Endodermal cell (in vitro differentiated cells): Measurements from ENCODE around the gene NEO1. TPM values are rescaled to one million over a fixed set of nuclear protein-coding genes. Genes with fewer than 3 reads are reported as not detected.

Experiments used
- DNase-seq: peaks from one replicate; pipeline ENCODE4 v3.0.0-alpha.2; 2017
- H3K27ac ChIP-seq: 2 replicates; pipeline ENCODE4 v1.5.1; 2013; ENCODE audit warnings: mild to moderate bottlenecking, low read depth, low read length, moderate library complexity
- H3K27me3 ChIP-seq: 2 replicates; pipeline ENCODE4 v1.6.1; 2013; ENCODE audit warnings: mild to moderate bottlenecking, low read length, moderate library complexity; ENCODE audit not compliant: insufficient read depth, control insufficient read depth, poor library complexity, severe bottlenecking
- H3K36me3 ChIP-seq: 2 replicates; pipeline ENCODE4 v1.7.0; 2013; ENCODE audit warnings: mild to moderate bottlenecking, low read length, moderate library complexity; ENCODE audit not compliant: control insufficient read depth, insufficient read depth
- H3K4me1 ChIP-seq: one replicate; pipeline ENCODE4 v1.7.0; 2013; ENCODE audit warnings: low read length; ENCODE audit not compliant: control insufficient read depth, insufficient read depth
- H3K4me3 ChIP-seq: 2 replicates; pipeline ENCODE4 v1.5.1; 2013; ENCODE audit warnings: mild to moderate bottlenecking, low read length, moderate library complexity
- H3K9ac ChIP-seq: 2 replicates; pipeline ENCODE4 v1.6.1; 2013; ENCODE audit warnings: mild to moderate bottlenecking, low read length, moderate library complexity; ENCODE audit not compliant: poor library complexity, severe bottlenecking; ENCODE audit errors: extremely low read depth
- H3K9me3 ChIP-seq: 2 replicates; pipeline ENCODE4 v1.6.1; 2013; ENCODE audit warnings: mild to moderate bottlenecking, low read length, moderate library complexity; ENCODE audit not compliant: control insufficient read depth
- H3K27ac Mint-ChIP-seq: 2 replicates; pipeline ENCODE4 v1.8.0; 2020; ENCODE audit warnings: mixed read lengths
- H3K27me3 Mint-ChIP-seq: 2 replicates; pipeline ENCODE4 v1.8.0; 2021; ENCODE audit warnings: mild to moderate bottlenecking, mixed read lengths; ENCODE audit not compliant: insufficient read depth
- H3K36me3 Mint-ChIP-seq: 2 replicates; pipeline ENCODE4 v1.8.0; 2020; ENCODE audit warnings: low read depth, mixed read lengths
- H3K4me1 Mint-ChIP-seq: 2 replicates; pipeline ENCODE4 v1.8.0; 2020; ENCODE audit warnings: mixed read lengths
- H3K4me3 Mint-ChIP-seq: 2 replicates; pipeline ENCODE4 v1.8.0; 2020; ENCODE audit warnings: mild to moderate bottlenecking, moderate library complexity, mixed read lengths
- H3K9me3 Mint-ChIP-seq: 2 replicates; pipeline ENCODE4 v1.8.0; 2020; ENCODE audit warnings: mild to moderate bottlenecking, mixed read lengths
- CTCF ChIP-seq: fragments of 200-600 bp; sonication (generic); conservative IDR thresholded peaks from 2 replicates; pipeline ENCODE4 v1.5.0; 2021; ENCODE audit warnings: antibody characterized with exemption, mild to moderate bottlenecking
- WGBS, 2 experiments: methylation state at CpG; one replicate each; pipeline versions ENCODE4 v1.1.5 to v1.1.7; 2013; ENCODE audit warnings: missing lambda C conversion rate in 2 of 2, mixed read lengths in 1 of 2; ENCODE audit not compliant: insufficient coverage in 1 of 2, insufficient read length in 1 of 2; 5-methylcytosine and 5-hydroxymethylcytosine counted together
- total RNA-seq, 2 donors: library from RNA; stranded (reverse); fragmentation: NEBNext Ultra II Directional in 1 of 2; extraction: Animal tissue kit (Norgen Biotek cat#: 25700) in 1 of 2; gene quantifications; 2 replicates in 1 of 2; 3 replicates in 1 of 2; pipeline ENCODE4 v1.2.1, GENCODE V29; 2021

Gene NEO1
- total RNA-seq, 2 donors from 2014 or later = 132 TPM

- H3K36me3 Mint-ChIP-seq = no peaks in the 10 kb centered on the region
- H3K4me1 Mint-ChIP-seq = peaks cover 22% of the 10 kb centered on the region
These were observed 22.0 kb downstream of the NEO1 start for GRCh38 chr15:73074241-73074640.

GRCh38 chr15:73075160-73075859, 23.0 kb downstream of the NEO1 start:
- 90 to 100% methylated on average over 1 to 4 of the region's 4 CpGs for WGBS, 2 experiments
- H3K27ac ChIP-seq = no peak overlapping the region

More at GRCh38 chr15:73074241-73074640, 22.0 kb downstream of the NEO1 start:
- H3K27ac ChIP-seq = no peak overlapping the region
- no peak for DNase-seq
- no peak overlapping the region for H3K4me3 ChIP-seq
- Mint-ChIP-seq H3K27ac (no peak overlapping the region), H3K4me3 (no peak overlapping the region), H3K27me3 (no peaks in the 10 kb centered on the region), H3K9me3 (no peaks in the 10 kb centered on the region)
- H3K9me3 ChIP-seq = no peaks in the 10 kb centered on the region
- no peak for TF ChIP-seq CTCF
- no peak overlapping the region for H3K9ac ChIP-seq
- no peaks in the 10 kb centered on the region for H3K27me3 ChIP-seq
- H3K4me1 ChIP-seq = peaks cover 16% of the 10 kb centered on the region
- H3K36me3 ChIP-seq = no peaks in the 10 kb centered on the region
- WGBS, 2 experiments = 72 to 81% methylated on average over 2 of the region's 4 CpGs

DNA sequence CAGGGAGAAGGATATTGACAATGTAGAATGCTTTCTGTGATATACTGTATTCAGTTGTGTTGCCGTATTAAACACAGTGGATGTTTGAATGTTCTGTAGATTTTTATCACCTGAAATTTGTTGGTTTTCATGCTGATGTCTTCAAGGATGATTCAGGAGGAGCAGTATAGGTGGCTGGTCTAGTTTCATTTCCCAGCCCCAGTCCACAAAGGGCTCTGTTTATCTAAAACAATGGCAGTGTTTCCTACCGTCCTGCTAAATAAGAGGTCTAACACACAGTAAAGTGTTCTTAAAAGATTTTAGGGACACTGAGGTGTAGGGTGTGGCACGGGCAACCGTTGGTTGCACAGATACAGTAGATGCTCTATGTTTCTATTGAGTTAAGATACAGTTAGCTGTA, 26.0 kb downstream of the NEO1 start:
- no peaks in the 10 kb centered on the region for H3K27me3 Mint-ChIP-seq
- DNase-seq = no peak
- no peak for TF ChIP-seq CTCF
- Histone ChIP-seq H3K36me3 (no peaks in the 10 kb centered on the region), H3K9ac (no peak overlapping the region), H3K27ac (no peak overlapping the region), H3K9me3 (no peaks in the 10 kb centered on the region), H3K4me3 (no peak overlapping the region), H3K27me3 (no peaks in the 10 kb centered on the region), H3K4me1 (peaks cover 16% of the 10 kb centered on the region)
- no peaks in the 10 kb centered on the region for H3K36me3 Mint-ChIP-seq
- 81 to 95% methylated on average over 2 to 4 of the region's 4 CpGs for WGBS, 2 experiments
- peaks cover 34% of the 10 kb centered on the region for H3K4me1 Mint-ChIP-seq
- peak overlapping the region; percentile 37 for H3K27ac Mint-ChIP-seq
- H3K9me3 Mint-ChIP-seq = no peaks in the 10 kb centered on the region
- no peak overlapping the region for H3K4me3 Mint-ChIP-seq

More at GRCh38 chr15:73075160-73075859, 23.0 kb downstream of the NEO1 start:
- no peaks in the 10 kb centered on the region for H3K9me3 Mint-ChIP-seq
- H3K36me3 Mint-ChIP-seq = no peaks in the 10 kb centered on the region
- Histone ChIP-seq H3K9me3 (no peaks in the 10 kb centered on the region), H3K9ac (no peak overlapping the region), H3K27me3 (no peaks in the 10 kb centered on the region), H3K4me1 (peaks cover 16% of the 10 kb centered on the region), H3K4me3 (no peak overlapping the region), H3K36me3 (no peaks in the 10 kb centered on the region)
- H3K4me1 Mint-ChIP-seq = peaks cover 30% of the 10 kb centered on the region
- H3K27ac Mint-ChIP-seq = no peak overlapping the region
- no peaks in the 10 kb centered on the region for H3K27me3 Mint-ChIP-seq
- TF ChIP-seq CTCF = no peak
- H3K4me3 Mint-ChIP-seq = no peak overlapping the region
- no peak for DNase-seq
